Natural killer cell (primary cell): ENCODE results near the gene PRTG. TPM values are rescaled to one million over a fixed set of nuclear protein-coding genes. Genes with fewer than 3 reads are reported as not detected.

Source experiments
- ATAC-seq, 3 donors: fragments of 150-1000 bp in 2 of 3; fragments of 200-7000 bp in 1 of 3; cut with Tn5 transposase; 1 replicate in 1 of 3; 2 replicates in 2 of 3; pipeline ENCODE4 v1.10.0; 2021; ENCODE audit warnings: mild to moderate bottlenecking in 2 of 3, moderate library complexity in 2 of 3
- DNase-seq, 2 donors: peaks; one replicate each; pipeline versions ENCODE4 v3.0.0 to v3.0.0-alpha.2; 2013 to 2021; ENCODE audit warnings: mixed read lengths in 1 of 2
- H3K27ac ChIP-seq: one replicate; pipeline ENCODE4 v1.5.1; 2013; ENCODE audit warnings: mild to moderate bottlenecking, low read length
- H3K27me3 ChIP-seq: one replicate; pipeline ENCODE4 v1.6.1; 2013; ENCODE audit warnings: low read length; ENCODE audit not compliant: control insufficient read depth, insufficient read depth
- H3K36me3 ChIP-seq: one replicate; pipeline ENCODE4 v1.6.1; 2013; ENCODE audit warnings: low read length; ENCODE audit not compliant: control insufficient read depth, insufficient read depth
- H3K4me1 ChIP-seq: one replicate; pipeline ENCODE4 v1.6.1; 2013; ENCODE audit warnings: low read length; ENCODE audit not compliant: control insufficient read depth, insufficient read depth
- H3K4me3 ChIP-seq: one replicate; pipeline ENCODE4 v1.5.1; 2013; ENCODE audit warnings: low read length
- H3K9me3 ChIP-seq: one replicate; pipeline ENCODE4 v1.6.1; 2013; ENCODE audit warnings: low read length; ENCODE audit not compliant: control insufficient read depth, insufficient read depth
- H3K27ac Mint-ChIP-seq, 2 donors: one replicate each; pipeline ENCODE4 v1.8.0; 2022; ENCODE audit warnings: mild to moderate bottlenecking in 2 of 2, mixed read lengths in 2 of 2, moderate library complexity in 1 of 2
- H3K27me3 Mint-ChIP-seq, 2 donors: one replicate each; pipeline ENCODE4 v1.8.0; 2022; ENCODE audit warnings: low read depth in 2 of 2, mixed read lengths in 2 of 2
- H3K36me3 Mint-ChIP-seq: one replicate; pipeline ENCODE4 v1.8.0; 2022; ENCODE audit warnings: mixed read lengths
- H3K4me1 Mint-ChIP-seq, 2 donors: one replicate each; pipeline ENCODE4 v1.8.0; 2022; ENCODE audit warnings: mixed read lengths in 2 of 2
- H3K4me3 Mint-ChIP-seq: one replicate; pipeline ENCODE4 v1.8.0; 2022; ENCODE audit warnings: mild to moderate bottlenecking, moderate library complexity, mixed read lengths
- H3K9me3 Mint-ChIP-seq, 2 donors: one replicate each; pipeline ENCODE4 v1.8.0; 2022; ENCODE audit warnings: mixed read lengths in 2 of 2
- CTCF ChIP-seq: fragments of 200-600 bp; IDR thresholded peaks from one replicate; pipeline ENCODE4 v1.8.0; 2022; ENCODE audit warnings: antibody characterized with exemption
- WGBS: methylation state at CpG from one replicate; pipeline ENCODE4 v1.1.7; 2013; ENCODE audit warnings: missing lambda C conversion rate; ENCODE audit not compliant: insufficient coverage; 5-methylcytosine and 5-hydroxymethylcytosine counted together
- intact Hi-C: fragments of 100-400 bp; cut with micrococcal nuclease; formaldehyde crosslinking; loops from one replicate; pipeline ENCODE4 v1.14.2; 2022
- total RNA-seq, 4 donors: library from RNA; stranded (reverse); fragments of 120-200 nt in 1 of 4; gene quantifications; one replicate each; pipeline versions ENCODE4 v1.2.3 to v1.2.4, GENCODE V29; 2013 to 2022

Gene PRTG
- total RNA-seq, 3 donors from 2014 or later (not counting 1 experiment from before 2014, with no cell fraction given), result not detected

- 75% methylated on average over 7 of the region's 7 CpGs for WGBS
- DNase-seq, result no peak
- H3K27ac ChIP-seq, result no peak overlapping the region
- Mint-ChIP-seq H3K27ac (no peak overlapping the region), H3K4me1 (no peaks in the 10 kb centered on the region), H3K4me3 (no peak overlapping the region), H3K27me3 (peaks cover 0 to 8% of the 10 kb centered on the region in 2 donors), H3K9me3 (no peaks in the 10 kb centered on the region), H3K36me3 (no peaks in the 10 kb centered on the region)
- H3K4me3 ChIP-seq, result no peak overlapping the region
- H3K9me3 ChIP-seq, result no peaks in the 10 kb centered on the region
- TF ChIP-seq CTCF, result no peak
- no peaks in the 10 kb centered on the region for H3K4me1 ChIP-seq
- no peaks in the 10 kb centered on the region for H3K36me3 ChIP-seq
- H3K27me3 ChIP-seq, result no peaks in the 10 kb centered on the region
- ATAC-seq, result no peak
- intact Hi-C loops, result no loop called here
Measured at GRCh38 chr15:55627730-55628368, 115.1 kb downstream of the PRTG start.

GRCh38 chr15:55619783-55620182 is 123.2 kb downstream of the PRTG start:
- Histone ChIP-seq H3K4me3 (no peak overlapping the region), H3K27me3 (no peaks in the 10 kb centered on the region), H3K9me3 (no peaks in the 10 kb centered on the region), H3K27ac (no peak overlapping the region), H3K4me1 (no peaks in the 10 kb centered on the region), H3K36me3 (no peaks in the 10 kb centered on the region)
- Mint-ChIP-seq H3K4me3 (no peak overlapping the region), H3K9me3 (no peaks in the 10 kb centered on the region), H3K36me3 (no peaks in the 10 kb centered on the region), H3K4me1 (no peaks in the 10 kb centered on the region), H3K27me3 (peaks cover 6 to 43% of the 10 kb centered on the region in 2 donors), H3K27ac (no peak overlapping the region)
- DNase-seq, result no peak
- TF ChIP-seq CTCF, result no peak
- WGBS, result 71% methylated on average over 5 of the region's 6 CpGs
- ATAC-seq, result no peak
- intact Hi-C loops, result no loop called here

GRCh38 chr15:55618387-55618786 is 124.6 kb downstream of the PRTG start:
- peaks cover 13 to 57% of the 10 kb centered on the region in 2 donors for H3K27me3 Mint-ChIP-seq

More at GRCh38 chr15:55618387-55618786, 124.6 kb downstream of the PRTG start:
- Mint-ChIP-seq H3K4me1 (no peaks in the 10 kb centered on the region), H3K27ac (no peak overlapping the region), H3K36me3 (no peaks in the 10 kb centered on the region), H3K4me3 (no peak overlapping the region), H3K9me3 (no peaks in the 10 kb centered on the region)
- intact Hi-C loops, result no loop called here
- H3K4me1 ChIP-seq, result no peaks in the 10 kb centered on the region
- WGBS, result 100% methylated on average over 2 of the region's 4 CpGs
- no peaks in the 10 kb centered on the region for H3K36me3 ChIP-seq
- ATAC-seq, result no peak
- H3K9me3 ChIP-seq, result no peaks in the 10 kb centered on the region
- H3K4me3 ChIP-seq, result no peak overlapping the region
- no peaks in the 10 kb centered on the region for H3K27me3 ChIP-seq
- no peak for DNase-seq
- no peak for TF ChIP-seq CTCF
- no peak overlapping the region for H3K27ac ChIP-seq
